HG02938 (cell line): ENCODE data around the gene EMD.
"Not testable (repeated sequence)": the region's sequence is repeated elsewhere in the genome, so short reads cannot be mapped to it uniquely, and the experiment has no call there.

Experiments used
- ATAC-seq: cut with Tn5 transposase; IDR thresholded peaks from one replicate; pipeline ENCODE4 v1.9.1; 2021; ENCODE audit warnings: mild to moderate bottlenecking, moderate library complexity; ENCODE audit not compliant: unreplicated experiment

Gene EMD

GRCh38 chrX:154389812-154390747, 11.0 kb downstream of the EMD start:
- ATAC-seq: peak; percentile 58

- not testable (repeated sequence) for ATAC-seq
Measured at GRCh38 chrX:154396363-154396762, 17.3 kb downstream of the EMD start.

GRCh38 chrX:154396973-154397887, 18.1 kb downstream of the EMD start:
- ATAC-seq: peak; percentile 31

- ATAC-seq: peak; percentile 65
Measured at GRCh38 chrX:154397888-154398667, 19.0 kb downstream of the EMD start, which contains the start of gene RPL10. TSS of gene RPL10 (plus strand) at chrX:154398377. CDS start at chrX:154398520, 143 bp downstream.

- ATAC-seq: peak; percentile 10
Measured at GRCh38 chrX:154398668-154399526, 19.8 kb downstream of the EMD start.

DNA sequence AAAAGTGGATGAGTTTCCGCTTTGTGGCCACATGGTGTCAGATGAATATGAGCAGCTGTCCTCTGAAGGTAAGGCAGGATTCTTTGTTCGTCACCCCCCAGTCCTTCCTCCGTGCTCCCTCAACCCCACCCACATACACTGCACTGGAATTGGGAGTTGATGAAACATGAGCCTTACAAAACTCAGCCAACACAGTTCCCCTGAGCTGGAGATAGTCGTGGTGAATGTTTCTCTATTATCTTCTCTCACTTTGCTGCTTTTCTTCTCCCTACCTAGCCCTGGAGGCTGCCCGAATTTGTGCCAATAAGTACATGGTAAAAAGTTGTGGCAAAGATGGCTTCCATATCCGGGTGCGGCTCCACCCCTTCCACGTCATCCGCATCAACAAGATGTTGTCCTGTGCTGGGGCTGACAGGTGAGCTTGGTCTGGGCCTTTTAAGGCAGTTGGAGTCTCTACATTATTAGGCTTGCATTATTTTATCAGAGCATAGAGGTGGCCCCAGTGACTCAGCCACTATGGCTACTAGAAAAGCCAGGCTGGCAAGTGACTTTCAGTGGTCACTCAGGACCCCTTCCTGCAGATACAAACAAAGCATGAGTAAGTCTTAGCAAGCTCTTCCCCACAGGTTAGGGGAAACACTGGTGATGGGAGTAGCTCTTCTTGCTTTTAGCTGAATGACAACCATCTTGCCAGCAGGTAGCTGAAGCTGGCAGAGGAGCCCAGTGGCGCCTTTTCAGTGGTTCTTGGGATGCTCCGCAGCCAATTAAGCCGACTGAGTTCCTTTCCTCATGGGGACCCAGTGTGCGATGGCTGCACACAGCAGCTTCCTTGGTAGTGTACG, 20.7 kb downstream of the EMD start:
- ATAC-seq: no peak

GRCh38 chrX:154400369-154400817, 21.3 kb downstream of the EMD start:
- not testable (repeated sequence) for ATAC-seq

DNA sequence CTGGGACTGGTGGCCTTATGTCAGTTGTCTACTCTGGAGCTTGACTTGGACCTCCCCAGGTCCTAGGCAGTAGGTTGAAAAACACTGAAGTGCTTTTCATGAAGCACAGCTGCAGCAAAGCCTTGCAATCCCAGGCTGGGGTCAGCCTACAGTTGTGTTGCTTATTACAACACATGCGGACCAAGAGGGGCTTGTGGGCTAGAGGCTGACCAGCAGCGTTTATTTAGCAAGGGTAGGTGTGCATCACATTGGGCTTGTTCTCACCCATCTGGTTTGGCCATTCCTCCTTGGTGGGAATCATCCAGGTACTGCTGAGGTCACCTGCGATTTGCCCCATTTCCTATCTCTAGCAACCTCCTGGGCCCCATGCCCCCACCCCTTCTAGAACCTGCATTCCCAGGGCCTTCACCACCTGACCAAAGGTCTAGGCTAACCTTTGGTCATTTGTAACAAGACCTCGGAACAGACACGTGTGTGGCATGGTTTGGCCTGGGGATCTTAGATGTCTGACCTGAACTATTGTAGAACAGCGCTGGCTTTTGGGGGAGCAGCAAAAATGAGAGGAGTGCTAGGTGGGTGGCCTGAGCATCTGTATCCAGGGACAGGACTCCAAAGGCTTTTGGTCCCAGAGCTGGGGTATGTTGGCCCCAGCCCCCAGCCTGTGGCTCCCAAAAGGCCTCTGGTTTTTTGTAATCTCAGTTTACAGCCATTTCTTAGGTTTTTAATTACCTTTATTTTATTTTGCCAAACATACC, 22.1 kb downstream of the EMD start:
- no peak for ATAC-seq

- ATAC-seq: no peak
Measured at GRCh38 chrX:154401918-154402621, 23.0 kb downstream of the EMD start.

- ATAC-seq: no peak
Measured at GRCh38 chrX:154402622-154403127, 23.6 kb downstream of the EMD start.

DNA sequence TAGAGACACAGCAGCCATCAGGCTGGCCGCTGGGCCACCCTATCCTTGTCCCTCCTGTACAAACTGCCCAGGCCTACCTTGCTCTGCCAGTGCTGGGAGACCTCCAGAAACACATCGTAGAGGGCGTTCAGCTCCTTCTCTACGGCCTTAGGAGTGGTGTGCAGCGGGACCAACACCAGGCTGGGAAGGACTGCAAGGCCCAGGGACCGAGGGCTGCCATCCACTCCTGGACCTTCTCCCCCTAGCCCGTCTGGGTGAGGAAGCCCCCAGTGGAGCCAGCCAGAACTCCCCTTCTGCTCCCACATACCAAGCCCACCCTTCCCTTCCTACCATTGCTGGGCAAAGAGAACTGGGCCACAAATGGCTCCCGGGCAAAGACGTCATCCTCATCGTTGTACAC, 24.1 kb downstream of the EMD start:
- ATAC-seq: no peak

- no peak for ATAC-seq
Measured at GRCh38 chrX:154403858-154404257, 24.8 kb downstream of the EMD start.

DNA sequence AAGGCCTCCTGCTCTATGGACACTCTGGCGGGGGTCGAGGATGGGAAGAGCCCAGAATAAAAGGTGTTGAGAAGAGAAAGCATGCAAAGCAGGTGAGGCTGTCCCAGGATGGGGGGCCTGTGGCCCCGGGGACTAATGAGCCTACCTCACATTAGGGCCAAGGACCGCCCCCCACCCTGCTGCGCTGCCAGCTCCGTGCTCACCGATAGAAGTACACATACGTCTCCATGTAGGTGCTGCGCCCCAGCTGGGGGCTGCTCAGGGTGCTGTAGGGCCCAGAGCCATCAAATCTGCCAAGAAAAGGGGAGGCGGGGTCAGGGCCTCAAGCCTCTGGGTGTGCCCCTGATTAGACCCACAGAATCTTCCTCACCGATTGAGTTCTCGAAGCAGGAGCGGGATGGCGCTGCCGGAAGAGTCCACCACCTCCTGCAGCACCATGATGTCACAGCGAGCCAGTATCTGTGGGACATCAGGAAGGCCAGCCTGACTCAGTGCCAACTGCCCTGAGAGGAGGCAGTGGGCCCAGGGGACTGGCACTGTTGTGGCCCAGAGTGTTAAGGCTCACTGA, 25.6 kb downstream of the EMD start:
- ATAC-seq: no peak

GRCh38 chrX:154408659-154409221, 29.6 kb downstream of the EMD start:
- no peak for ATAC-seq

DNA sequence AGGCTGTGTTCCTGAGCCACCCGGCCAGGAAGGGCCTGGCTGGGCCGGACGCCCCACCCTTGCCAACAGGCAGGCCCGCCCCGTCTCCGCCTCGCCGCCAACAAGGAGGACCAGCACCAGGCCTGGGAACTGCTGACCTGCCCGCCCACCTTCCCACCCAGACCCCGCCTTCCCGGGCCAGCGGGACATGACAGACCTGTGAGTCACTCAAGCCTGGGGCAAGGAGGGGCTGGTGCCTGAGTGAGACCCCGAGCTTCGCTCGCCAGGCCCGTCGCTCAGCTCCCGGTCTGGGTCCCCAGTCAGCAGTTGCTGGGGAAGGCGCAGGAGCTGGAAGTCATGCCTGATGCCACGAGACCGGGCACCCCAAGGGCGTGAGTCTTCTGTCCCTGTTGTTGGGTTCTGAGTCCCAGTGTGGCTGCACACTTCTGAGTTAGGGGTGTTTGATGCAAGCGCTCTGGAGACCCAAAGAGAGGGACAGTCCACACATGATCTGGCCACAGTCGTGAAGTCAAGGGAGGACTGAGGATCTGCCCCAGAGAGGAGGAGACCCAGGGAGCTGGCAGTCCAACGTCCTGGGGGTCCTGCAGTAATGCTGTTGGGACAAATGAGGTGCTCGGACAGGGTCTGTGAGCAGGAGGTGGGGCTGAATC, 30.3 kb downstream of the EMD start, which contains the start of gene DNASE1L1:
Gene DNASE1L1 (minus strand): TSS at position 33 of the 650 bp plus-strand sequence. CDS start 3,686 bp downstream, outside the sequence.
- no peak for ATAC-seq

GRCh38 chrX:154411981-154412340, 32.9 kb downstream of the EMD start:
- ATAC-seq: peak; percentile 58
